Neuronal stem cell (in vitro differentiated cells): ENCODE data around the gene GBGT1.

Experiments used
- DNase-seq: peaks from one replicate; pipeline ENCODE4 v3.0.0-alpha.2; 2013; ENCODE audit warnings: low spot score
- H2AFZ ChIP-seq: one replicate; pipeline ENCODE4 v1.6.1; 2013; ENCODE audit warnings: mild to moderate bottlenecking, low read length, inconsistent platforms
- H2AK5ac ChIP-seq: 2 replicates; pipeline ENCODE4 v1.6.1; 2013; ENCODE audit warnings: low read depth, mild to moderate bottlenecking, inconsistent platforms, low read length, moderate library complexity, mixed read lengths
- H2BK120ac ChIP-seq: 2 replicates; pipeline ENCODE4 v1.6.1; 2013; ENCODE audit warnings: low read depth, mild to moderate bottlenecking, inconsistent platforms, low read length, moderate library complexity, mixed read lengths
- H2BK12ac ChIP-seq: one replicate; pipeline ENCODE4 v1.6.1; 2013; ENCODE audit warnings: low read length, inconsistent platforms
- H2BK15ac ChIP-seq: 2 replicates; pipeline ENCODE4 v1.6.1; 2013; ENCODE audit warnings: mild to moderate bottlenecking, low read length, inconsistent platforms, mixed read lengths
- H2BK5ac ChIP-seq: one replicate; pipeline ENCODE4 v1.6.1; 2013; ENCODE audit warnings: inconsistent platforms, mild to moderate bottlenecking, low read length, moderate library complexity
- H3K14ac ChIP-seq: one replicate; pipeline ENCODE4 v1.6.1; 2013; ENCODE audit warnings: low read length, inconsistent platforms
- H3K18ac ChIP-seq: 2 replicates; pipeline ENCODE4 v1.6.1; 2013; ENCODE audit warnings: low read length, inconsistent platforms
- H3K23ac ChIP-seq: 2 replicates; pipeline ENCODE4 v1.6.1; 2013; ENCODE audit warnings: low read depth, mild to moderate bottlenecking, mixed read lengths, low read length, inconsistent platforms; ENCODE audit not compliant: poor library complexity
- H3K27ac ChIP-seq: replicated peaks from 3 replicates; pipeline ENCODE4 v1.5.1; 2013; ENCODE audit warnings: low read length, inconsistent platforms
- H3K27me3 ChIP-seq, 3 experiments: 2 replicates each; pipeline ENCODE4 v1.6.1; 2013; ENCODE audit warnings: low read length in 3 of 3, mild to moderate bottlenecking in 2 of 3, inconsistent platforms in 1 of 3, low read depth in 1 of 3, mixed read lengths in 1 of 3, moderate library complexity in 1 of 3; ENCODE audit not compliant: control insufficient read depth in 3 of 3, insufficient read depth in 3 of 3
- H3K36me3 ChIP-seq, 2 donors: replicated peaks in 1 of 2; 2 replicates each; pipeline ENCODE4 v1.6.1; 2013; ENCODE audit warnings: low read length in 2 of 2; ENCODE audit not compliant: control insufficient read depth in 2 of 2, insufficient read depth in 2 of 2
- H3K4ac ChIP-seq: 2 replicates; pipeline ENCODE4 v1.6.1; 2013; ENCODE audit warnings: inconsistent platforms, mild to moderate bottlenecking, low read length, moderate library complexity
- H3K4me1 ChIP-seq, 2 donors: 1 replicate in 1 of 2; 2 replicates in 1 of 2; pipeline ENCODE4 v1.6.1; 2013; ENCODE audit warnings: low read length in 2 of 2, low read depth in 1 of 2; ENCODE audit not compliant: control insufficient read depth in 2 of 2, insufficient read depth in 1 of 2
- H3K4me2 ChIP-seq: one replicate; pipeline ENCODE4 v1.6.1; 2013; ENCODE audit warnings: mild to moderate bottlenecking, low read length, inconsistent platforms; ENCODE audit not compliant: insufficient read depth, poor library complexity, severe bottlenecking
- H3K4me3 ChIP-seq, 2 donors: 2 replicates each; pipeline ENCODE4 v1.5.1; 2013; ENCODE audit warnings: low read length in 2 of 2, mild to moderate bottlenecking in 2 of 2, inconsistent platforms in 1 of 2, moderate library complexity in 1 of 2
- H3K79me1 ChIP-seq: one replicate; pipeline ENCODE4 v1.6.1; 2013; ENCODE audit warnings: low read depth, mild to moderate bottlenecking, inconsistent platforms, low read length, moderate library complexity
- H3K9ac ChIP-seq: one replicate; pipeline ENCODE4 v1.6.1; 2013; ENCODE audit warnings: mild to moderate bottlenecking, low read depth, low read length, inconsistent platforms; ENCODE audit not compliant: poor library complexity
- H3K9me3 ChIP-seq, 2 donors: replicated peaks in 1 of 2; 2 replicates each; pipeline versions ENCODE3 to v1.6.1; 2013; ENCODE audit warnings: low read length in 2 of 2, mild to moderate bottlenecking in 2 of 2, inconsistent platforms in 1 of 2, low read depth in 1 of 2, mixed read lengths in 1 of 2, moderate library complexity in 1 of 2; ENCODE audit not compliant: control insufficient read depth in 2 of 2, insufficient read depth in 1 of 2
- H4K8ac ChIP-seq: one replicate; pipeline ENCODE4 v1.6.1; 2013; ENCODE audit warnings: low read depth, mild to moderate bottlenecking, inconsistent platforms, low read length, moderate library complexity
- H4K91ac ChIP-seq: one replicate; pipeline ENCODE4 v1.6.1; 2013; ENCODE audit warnings: low read length, low read depth, mild to moderate bottlenecking, inconsistent platforms; ENCODE audit not compliant: poor library complexity
- WGBS, 2 donors: extraction: QIAGEN DNeasy Blood & Tissue Kit; methylation state at CpG; one replicate each; pipeline ENCODE4 v1.1.7; 2013; ENCODE audit warnings: missing lambda C conversion rate in 2 of 2, mixed read lengths in 1 of 2; ENCODE audit not compliant: insufficient read length in 2 of 2, insufficient replicate concordance in 1 of 2; ENCODE audit errors: extremely low coverage in 2 of 2; 5-methylcytosine and 5-hydroxymethylcytosine counted together

The GBGT1 gene

GRCh38 chr9:133122935-133123611 is 40.6 kb downstream of the GBGT1 start:
- DNase-seq: no peak

GRCh38 chr9:133122605-133122934 is 41.1 kb downstream of the GBGT1 start:
- Histone ChIP-seq H2AFZ (no peak overlapping the region), H3K27me3 (peaks cover 0 to 2% (median 0%) of the 10 kb centered on the region in 3 experiments), H2BK5ac (no peak overlapping the region), H3K36me3 (peaks cover 0 to 3% of the 10 kb centered on the region in 2 donors), H3K18ac (no peak overlapping the region), H3K4me3 (no peak overlapping the region), H2BK15ac (no peak overlapping the region), H2BK12ac (no peak overlapping the region), H3K14ac (no peak overlapping the region), H4K8ac (no peak overlapping the region), H4K91ac (no peak overlapping the region), H3K9me3 (no peaks in the 10 kb centered on the region), H3K23ac (no peak overlapping the region), H2BK120ac (no peak overlapping the region), H3K4me1 (peaks cover 30 to 43% of the 10 kb centered on the region in 2 donors), H3K27ac (no peak overlapping the region), H3K79me1 (peaks cover 17% of the 10 kb centered on the region), H3K9ac (no peak overlapping the region), H2AK5ac (no peak overlapping the region), H3K4ac (no peak overlapping the region), H3K4me2 (no peak overlapping the region)
- no CpG with 5 or more reads among the region's 4 CpGs for WGBS, 2 donors
- DNase-seq: no peak

More at GRCh38 chr9:133122935-133123611, 40.6 kb downstream of the GBGT1 start:
- H3K4me2 ChIP-seq: no peak overlapping the region
- no peak overlapping the region for H2BK120ac ChIP-seq
- H3K27me3 ChIP-seq: peaks cover 0 to 2% (median 0%) of the 10 kb centered on the region in 3 experiments
- H2BK12ac ChIP-seq: no peak overlapping the region
- no peak overlapping the region for H3K14ac ChIP-seq
- no peak overlapping the region for H2BK5ac ChIP-seq
- peak overlapping the region; percentile 65 for H2AFZ ChIP-seq
- H3K4me1 ChIP-seq: peaks cover 30 to 39% of the 10 kb centered on the region in 2 donors
- no peak overlapping the region for H3K23ac ChIP-seq
- H3K9me3 ChIP-seq: no peaks in the 10 kb centered on the region
- H3K4ac ChIP-seq: no peak overlapping the region
- H3K4me3 ChIP-seq: peak overlapping the region in 1 of 2 donors; percentile 11
- no peak overlapping the region for H4K91ac ChIP-seq
- H3K9ac ChIP-seq: no peak overlapping the region
- H3K36me3 ChIP-seq: peaks cover 0 to 5% of the 10 kb centered on the region in 2 donors
- peak overlapping the region; percentile 33 for H3K27ac ChIP-seq
- WGBS, 2 donors: no CpG with 5 or more reads among the region's 19 CpGs
- no peak overlapping the region for H3K18ac ChIP-seq
- H4K8ac ChIP-seq: no peak overlapping the region
- H2AK5ac ChIP-seq: peak overlapping the region; percentile 27
- no peak overlapping the region for H2BK15ac ChIP-seq
- peaks cover 17% of the 10 kb centered on the region for H3K79me1 ChIP-seq

- Histone ChIP-seq H2AK5ac (no peak overlapping the region), H2BK12ac (no peak overlapping the region), H2AFZ (no peak overlapping the region), H3K79me1 (peaks cover 22% of the 10 kb centered on the region), H3K9me3 (no peaks in the 10 kb centered on the region), H3K9ac (peak overlapping the region; percentile 30), H3K4me1 (peaks cover 30 to 45% of the 10 kb centered on the region in 2 donors), H3K27ac (no peak overlapping the region), H3K36me3 (no peaks in the 10 kb centered on the region), H3K14ac (no peak overlapping the region), H2BK15ac (no peak overlapping the region), H3K27me3 (peaks cover 0 to 2% (median 0%) of the 10 kb centered on the region in 3 experiments), H3K4me2 (no peak overlapping the region), H3K4me3 (no peak overlapping the region), H2BK5ac (no peak overlapping the region), H2BK120ac (no peak overlapping the region), H3K23ac (peak overlapping the region; percentile 86), H4K91ac (no peak overlapping the region), H4K8ac (peak overlapping the region; percentile 73), H3K4ac (no peak overlapping the region), H3K18ac (peak overlapping the region; percentile 27)
- no CpG with 5 or more reads among the region's 8 CpGs for WGBS, 2 donors
- DNase-seq: no peak
Measured at GRCh38 chr9:133121915-133122550, 41.7 kb downstream of the GBGT1 start.

- peak within 1 kb of the TSS; percentile 67 for H2BK5ac ChIP-seq
- no peak within 1 kb of the TSS for H2BK12ac ChIP-seq
- H4K91ac ChIP-seq: no peak within 1 kb of the TSS
- peak within 1 kb of the TSS; percentile 21 for H3K27ac ChIP-seq
- no CpG with 5 or more reads among the region's 53 CpGs for WGBS, 2 donors
- H3K4me3 ChIP-seq: peak within 1 kb of the TSS; percentile 67 to 90
- peak within 1 kb of the TSS; percentile 72 for H2AFZ ChIP-seq
- no peak within 1 kb of the TSS for H2BK120ac ChIP-seq
- H2AK5ac ChIP-seq: peak within 1 kb of the TSS; percentile 68
- H3K9me3 ChIP-seq: no peaks in the 10 kb centered on the region
- H2BK15ac ChIP-seq: peak within 1 kb of the TSS; percentile 59
- H3K4me1 ChIP-seq: peaks cover 29 to 48% of the 10 kb centered on the region in 2 donors
- H3K9ac ChIP-seq: peak within 1 kb of the TSS; percentile 83
- peak within 1 kb of the TSS; percentile 95 for H3K18ac ChIP-seq
- peak; percentile 89 for DNase-seq
- peak within 1 kb of the TSS; percentile 86 for H3K23ac ChIP-seq
- peak within 1 kb of the TSS; percentile 72 for H3K4ac ChIP-seq
- H4K8ac ChIP-seq: peak within 1 kb of the TSS; percentile 73
- H3K4me2 ChIP-seq: peak within 1 kb of the TSS; percentile 96
- H3K36me3 ChIP-seq: peaks cover 0 to 3% of the 10 kb centered on the region in 2 donors
- H3K79me1 ChIP-seq: peaks cover 24% of the 10 kb centered on the region
- peak within 1 kb of the TSS; percentile 92 for H3K14ac ChIP-seq
- H3K27me3 ChIP-seq: peaks cover 0 to 2% (median 0%) of the 10 kb centered on the region in 3 experiments
Measured at GRCh38 chr9:133121198-133121914, 42.4 kb downstream of the GBGT1 start, which contains the start of gene RALGDS. Gene RALGDS (minus strand): TSS chr9:133121240. CDS start chr9:133121154, 86 bp downstream.
